Immature natural killer cell (primary cell): ENCODE data around the gene ABCC3. TPM values are rescaled to one million over a fixed set of nuclear protein-coding genes. Genes with fewer than 3 reads are reported as not detected.
A peak's percentile ranks its signal among the peaks of the same experiment; 100 is the strongest.
"Not testable (repeated sequence)": the region's sequence is repeated elsewhere in the genome, so short reads cannot be mapped to it uniquely, and the experiment has no call there.

Source experiments
- DNase-seq, 3 donors: peaks; one replicate each; pipeline ENCODE4 v3.0.0; 2022; ENCODE audit warnings: mixed read lengths in 1 of 3
- H3K27ac Mint-ChIP-seq, 6 donors: one replicate each; pipeline ENCODE4 v1.8.0; 2020; ENCODE audit warnings: mixed read lengths in 6 of 6, mild to moderate bottlenecking in 5 of 6, inconsistent platforms in 4 of 6, moderate library complexity in 3 of 6
- H3K27me3 Mint-ChIP-seq, 3 donors: one replicate each; pipeline ENCODE4 v1.8.0; 2020 to 2021; ENCODE audit warnings: low read depth in 3 of 3, mild to moderate bottlenecking in 3 of 3, mixed read lengths in 3 of 3, moderate library complexity in 3 of 3, inconsistent platforms in 1 of 3
- H3K36me3 Mint-ChIP-seq, 3 donors: one replicate each; pipeline ENCODE4 v1.8.0; 2020; ENCODE audit warnings: mixed read lengths in 3 of 3, inconsistent platforms in 2 of 3, mild to moderate bottlenecking in 2 of 3
- H3K4me1 Mint-ChIP-seq, 2 donors: one replicate each; pipeline ENCODE4 v1.8.0; 2020; ENCODE audit warnings: inconsistent platforms in 2 of 2, mild to moderate bottlenecking in 2 of 2, mixed read lengths in 2 of 2, moderate library complexity in 1 of 2
- H3K4me3 Mint-ChIP-seq, 5 donors: one replicate each; pipeline ENCODE4 v1.8.0; 2020; ENCODE audit warnings: mild to moderate bottlenecking in 5 of 5, mixed read lengths in 5 of 5, inconsistent platforms in 3 of 5, moderate library complexity in 3 of 5
- H3K9me3 Mint-ChIP-seq, 6 donors: one replicate each; pipeline ENCODE4 v1.8.0; 2020; ENCODE audit warnings: mild to moderate bottlenecking in 6 of 6, mixed read lengths in 6 of 6, inconsistent platforms in 4 of 6, moderate library complexity in 3 of 6
- polyA plus RNA-seq, 3 donors: library from polyadenylated mRNA; unstranded; fragments of 300-500 nt; fragmentation: Illumina TruSeq; gene quantifications; one replicate each; pipeline ENCODE4 v1.2.3, GENCODE V29; 2021

The ABCC3 gene
- polyA plus RNA-seq, 3 donors from 2014 or later, result 0.52 to 1.2 TPM; not detected in 1

DNA sequence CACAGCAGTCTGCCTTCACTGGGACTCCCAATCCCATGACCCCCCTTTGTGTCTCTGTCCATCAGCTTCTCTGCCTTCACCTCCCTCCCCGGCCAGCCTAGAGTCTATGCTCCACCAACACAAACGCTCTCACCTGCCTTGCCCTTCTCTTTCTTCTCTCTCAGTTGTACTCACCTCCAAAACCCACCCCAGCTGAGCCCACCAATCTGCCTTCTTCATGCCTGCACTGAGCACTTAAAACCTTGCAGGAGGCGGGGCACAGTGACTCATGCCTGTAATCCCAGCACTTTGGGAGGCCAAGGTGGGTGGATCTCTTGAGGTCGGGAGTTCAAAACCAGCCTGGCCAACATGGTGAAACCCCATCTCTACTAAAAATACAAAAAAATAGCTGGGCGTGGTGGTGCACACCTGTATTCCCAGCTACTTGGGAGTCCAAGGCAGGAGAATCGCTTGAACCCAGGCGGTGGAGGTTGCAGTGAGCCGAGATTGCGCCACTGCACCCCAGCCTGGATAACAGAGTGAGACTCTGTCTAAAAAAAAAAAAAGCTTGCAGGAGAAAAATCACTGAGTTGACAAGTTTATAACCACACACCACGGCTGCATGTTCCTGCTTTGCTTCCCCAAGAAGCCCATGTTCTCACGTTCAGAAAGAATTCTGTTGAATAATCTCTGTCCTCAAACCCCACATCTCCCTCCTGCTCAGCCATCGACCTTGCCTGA lies 46.0 kb downstream of the ABCC3 start:
- not testable (repeated sequence) for H3K4me1 Mint-ChIP-seq, DNase-seq, H3K36me3 Mint-ChIP-seq, H3K27ac Mint-ChIP-seq, H3K4me3 Mint-ChIP-seq, H3K9me3 Mint-ChIP-seq
- peaks cover 0 to 11% (median 2%) of the 10 kb centered on the region in 3 donors for H3K27me3 Mint-ChIP-seq

DNA sequence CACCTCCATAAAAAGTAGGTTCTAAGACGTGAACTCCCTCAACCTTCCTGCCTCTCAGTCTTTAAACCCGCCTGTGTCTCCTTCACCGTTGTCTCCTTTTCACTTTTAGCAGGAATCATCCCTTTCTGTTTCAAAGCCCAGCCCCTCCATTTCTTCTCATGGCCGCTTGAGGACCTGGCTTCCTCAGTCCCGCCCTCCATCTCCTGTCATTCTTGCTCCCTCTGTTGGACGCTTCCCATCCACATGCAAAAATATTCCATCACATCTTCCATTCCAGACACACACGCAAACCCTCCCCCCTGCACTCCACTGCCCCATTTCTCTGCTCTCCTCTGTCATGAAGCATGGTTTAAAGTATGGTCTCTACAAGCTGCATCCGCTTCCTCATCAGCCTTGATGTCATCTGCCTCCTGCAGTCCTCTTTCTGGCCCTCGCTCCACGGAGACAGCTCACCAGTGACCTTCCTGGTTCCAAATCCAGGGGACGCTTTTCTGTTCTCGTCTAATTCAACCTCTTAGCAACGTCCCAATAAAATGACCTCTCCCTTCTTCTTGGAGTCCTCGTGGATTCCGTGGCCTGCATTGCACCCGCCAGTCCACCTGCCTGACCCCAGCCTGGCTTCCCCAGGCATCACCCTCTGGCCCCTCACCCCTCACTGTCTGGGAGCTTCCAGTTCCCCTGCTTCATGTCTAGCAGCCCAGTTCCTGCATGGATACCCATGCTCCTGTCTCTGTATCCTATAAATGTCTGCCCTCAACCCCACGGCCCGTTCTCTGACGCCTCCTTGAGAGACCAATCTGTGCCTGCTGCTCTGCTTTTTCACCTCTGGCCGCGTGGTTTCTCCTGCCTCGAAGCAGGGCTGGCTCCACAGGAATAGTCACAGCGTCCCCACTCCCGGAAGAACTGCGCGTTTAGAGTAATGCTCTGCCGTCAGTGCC lies 46.9 kb downstream of the ABCC3 start:
- peak overlapping the region in 1 of 6 donors; percentile 35 for H3K27ac Mint-ChIP-seq
- DNase-seq, result no peak
- peaks cover 1 to 7% of the 10 kb centered on the region in 2 donors for H3K4me1 Mint-ChIP-seq
- peaks cover 0 to 3% (median 0%) of the 10 kb centered on the region in 6 donors for H3K9me3 Mint-ChIP-seq
- H3K36me3 Mint-ChIP-seq, result no peaks in the 10 kb centered on the region
- peaks cover 0 to 13% (median 2%) of the 10 kb centered on the region in 3 donors for H3K27me3 Mint-ChIP-seq
- H3K4me3 Mint-ChIP-seq, result peak overlapping the region in 1 of 5 donors; percentile 43

DNA sequence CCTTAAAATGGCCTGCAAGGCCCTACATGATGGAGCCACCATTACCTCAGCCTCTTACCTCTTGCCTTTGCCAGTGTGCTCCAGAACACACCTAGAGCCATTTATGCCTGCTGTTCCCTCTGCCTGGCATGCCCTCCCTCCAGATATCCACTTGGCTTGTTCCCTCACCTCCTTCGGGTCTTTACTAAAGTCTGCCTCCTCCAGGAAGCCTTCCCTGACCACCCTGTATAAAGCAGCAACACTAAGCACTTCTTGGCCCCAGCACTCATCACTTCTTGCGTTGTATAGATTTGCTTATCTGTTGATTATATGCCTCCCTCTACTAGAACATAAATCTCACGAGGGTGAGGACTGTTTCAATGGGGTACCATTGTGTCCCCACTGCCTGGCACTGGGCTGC lies 47.8 kb downstream of the ABCC3 start:
- no peak for DNase-seq
- Mint-ChIP-seq H3K4me3 (no peak overlapping the region), H3K4me1 (peaks cover 1 to 7% of the 10 kb centered on the region in 2 donors), H3K27ac (peak overlapping the region in 1 of 6 donors; percentile 62), H3K36me3 (no peaks in the 10 kb centered on the region), H3K9me3 (peaks cover 0 to 3% (median 0%) of the 10 kb centered on the region in 6 donors), H3K27me3 (peaks cover 0 to 13% (median 2%) of the 10 kb centered on the region in 3 donors)

DNA sequence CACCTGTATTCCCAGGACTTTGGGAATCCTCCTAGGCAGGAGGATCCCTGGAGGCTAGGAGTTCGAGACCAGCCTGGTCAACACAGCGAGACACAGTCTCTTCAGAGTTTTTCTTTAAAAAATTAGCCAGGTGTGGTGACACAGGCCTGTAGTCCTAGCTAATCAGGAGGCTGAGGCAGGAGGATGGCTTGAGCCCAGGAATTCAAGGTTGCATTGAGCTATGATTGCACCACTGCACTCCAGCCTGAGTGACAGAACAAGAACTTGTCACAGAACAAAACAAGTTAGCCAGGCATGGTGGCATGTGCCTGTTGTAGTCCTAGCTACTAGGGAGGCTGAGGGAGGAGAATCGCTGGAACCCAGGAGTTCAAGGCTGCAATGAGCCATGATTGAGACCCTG lies 48.3 kb downstream of the ABCC3 start:
- no peaks in the 10 kb centered on the region for H3K36me3 Mint-ChIP-seq
- H3K27me3 Mint-ChIP-seq, result peaks cover 0 to 13% (median 0%) of the 10 kb centered on the region in 3 donors
- peaks cover 1 to 7% of the 10 kb centered on the region in 2 donors for H3K4me1 Mint-ChIP-seq
- H3K27ac Mint-ChIP-seq, result no peak overlapping the region
- no peak overlapping the region for H3K4me3 Mint-ChIP-seq
- DNase-seq, result no peak
- peaks cover 0 to 3% (median 0%) of the 10 kb centered on the region in 6 donors for H3K9me3 Mint-ChIP-seq

GRCh38 chr17:50683434-50684287 lies 49.0 kb downstream of the ABCC3 start:
- Mint-ChIP-seq H3K4me1 (peaks cover 1 to 7% of the 10 kb centered on the region in 2 donors), H3K36me3 (no peaks in the 10 kb centered on the region), H3K27me3 (peaks cover 0 to 13% (median 0%) of the 10 kb centered on the region in 3 donors), H3K9me3 (peaks cover 0 to 3% (median 0%) of the 10 kb centered on the region in 6 donors), H3K27ac (no peak overlapping the region), H3K4me3 (no peak overlapping the region)
- no peak for DNase-seq

DNA sequence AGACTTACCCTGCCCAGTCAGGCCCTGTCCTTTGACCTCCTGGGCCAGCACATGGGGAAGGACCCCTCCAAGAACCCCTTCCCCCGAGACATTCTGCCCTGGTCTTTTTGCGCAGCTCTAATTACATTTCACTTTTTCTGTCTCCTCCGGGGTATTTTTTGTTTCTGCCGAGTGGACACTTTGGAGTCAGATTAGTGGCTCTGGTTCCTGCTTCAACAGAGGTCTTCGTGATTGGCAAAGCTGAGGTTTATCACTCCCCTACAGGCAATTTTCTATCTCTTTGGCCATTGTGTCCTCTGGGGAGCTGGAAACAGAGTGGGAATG lies 49.6 kb downstream of the ABCC3 start:
- H3K9me3 Mint-ChIP-seq, result peaks cover 0 to 3% (median 0%) of the 10 kb centered on the region in 6 donors
- peaks cover 0 to 13% (median 0%) of the 10 kb centered on the region in 3 donors for H3K27me3 Mint-ChIP-seq
- DNase-seq, result no peak
- H3K4me1 Mint-ChIP-seq, result peaks cover 1 to 7% of the 10 kb centered on the region in 2 donors
- no peaks in the 10 kb centered on the region for H3K36me3 Mint-ChIP-seq
- no peak overlapping the region for H3K27ac Mint-ChIP-seq
- H3K4me3 Mint-ChIP-seq, result no peak overlapping the region

- Mint-ChIP-seq H3K36me3 (no peaks in the 10 kb centered on the region), H3K27ac (no peak overlapping the region), H3K9me3 (peaks cover 0 to 3% (median 0%) of the 10 kb centered on the region in 6 donors), H3K4me3 (no peak overlapping the region), H3K4me1 (peaks cover 1 to 7% of the 10 kb centered on the region in 2 donors), H3K27me3 (peaks cover 0 to 14% (median 0%) of the 10 kb centered on the region in 3 donors)
- DNase-seq, result no peak
These were observed 50.1 kb downstream of the ABCC3 start for GRCh38 chr17:50684612-50685333.

- Mint-ChIP-seq H3K27ac (no peak overlapping the region), H3K36me3 (no peaks in the 10 kb centered on the region), H3K27me3 (peaks cover 0 to 15% (median 0%) of the 10 kb centered on the region in 3 donors)
These were observed 50.6 kb downstream of the ABCC3 start for GRCh38 chr17:50685334-50685665.

DNA sequence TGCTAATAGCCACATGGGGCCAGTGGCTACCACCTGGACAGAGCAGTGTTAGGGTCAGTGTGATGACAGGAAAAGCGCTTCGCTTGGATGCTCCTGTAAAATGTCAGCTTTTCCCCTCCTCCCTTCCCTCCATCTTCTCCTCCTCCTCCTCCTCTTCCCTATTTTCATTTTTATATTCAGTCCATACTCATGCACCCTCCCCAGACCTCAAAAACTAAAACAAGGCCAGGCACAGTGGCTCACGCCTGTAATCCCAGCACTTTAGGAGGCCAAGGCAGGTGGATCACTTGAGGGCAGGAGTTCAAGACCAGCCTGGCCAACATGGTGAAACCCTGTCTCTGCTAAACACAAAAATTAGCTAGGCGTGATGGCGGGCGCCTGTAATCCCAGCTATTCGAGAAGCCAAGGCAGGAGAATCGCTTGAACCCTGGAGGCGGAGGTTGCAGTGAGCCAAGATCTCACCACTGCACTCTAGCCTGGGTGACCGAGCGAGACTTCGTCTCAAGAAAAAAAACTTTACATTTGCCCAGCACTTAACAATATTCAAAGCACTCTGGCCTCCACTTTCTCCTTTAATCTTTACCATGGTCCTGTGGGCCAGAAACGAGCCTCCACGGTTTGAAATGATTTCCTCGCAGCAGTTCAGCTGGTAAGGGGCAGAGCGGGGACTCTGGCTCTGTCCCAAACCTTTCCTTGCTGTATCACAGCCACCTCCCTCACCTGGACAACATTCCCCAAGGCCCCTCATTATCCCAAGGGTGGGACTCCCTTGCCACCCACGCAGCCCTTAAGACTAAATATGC lies 51.2 kb downstream of the ABCC3 start:
- no peak overlapping the region for H3K27ac Mint-ChIP-seq
- H3K27me3 Mint-ChIP-seq, result peaks cover 0 to 15% (median 0%) of the 10 kb centered on the region in 3 donors

More at GRCh38 chr17:50685334-50685665, 50.6 kb downstream of the ABCC3 start:
- no peak overlapping the region for H3K4me3 Mint-ChIP-seq
- peaks cover 0 to 3% (median 0%) of the 10 kb centered on the region in 6 donors for H3K9me3 Mint-ChIP-seq
- no peak for DNase-seq
- H3K4me1 Mint-ChIP-seq, result peaks cover 1 to 7% of the 10 kb centered on the region in 2 donors

GRCh38 chr17:50686494-50687199 lies 52.0 kb downstream of the ABCC3 start:
- Mint-ChIP-seq H3K27me3 (peaks cover 0 to 11% (median 0%) of the 10 kb centered on the region in 3 donors), H3K27ac (no peak overlapping the region)

More for the DNA sequence above, 51.2 kb downstream of the ABCC3 start:
- Mint-ChIP-seq H3K4me1 (peaks cover 1 to 7% of the 10 kb centered on the region in 2 donors), H3K36me3 (no peaks in the 10 kb centered on the region), H3K9me3 (peaks cover 0 to 3% (median 0%) of the 10 kb centered on the region in 6 donors), H3K4me3 (no peak overlapping the region)
- DNase-seq, result no peak

DNA sequence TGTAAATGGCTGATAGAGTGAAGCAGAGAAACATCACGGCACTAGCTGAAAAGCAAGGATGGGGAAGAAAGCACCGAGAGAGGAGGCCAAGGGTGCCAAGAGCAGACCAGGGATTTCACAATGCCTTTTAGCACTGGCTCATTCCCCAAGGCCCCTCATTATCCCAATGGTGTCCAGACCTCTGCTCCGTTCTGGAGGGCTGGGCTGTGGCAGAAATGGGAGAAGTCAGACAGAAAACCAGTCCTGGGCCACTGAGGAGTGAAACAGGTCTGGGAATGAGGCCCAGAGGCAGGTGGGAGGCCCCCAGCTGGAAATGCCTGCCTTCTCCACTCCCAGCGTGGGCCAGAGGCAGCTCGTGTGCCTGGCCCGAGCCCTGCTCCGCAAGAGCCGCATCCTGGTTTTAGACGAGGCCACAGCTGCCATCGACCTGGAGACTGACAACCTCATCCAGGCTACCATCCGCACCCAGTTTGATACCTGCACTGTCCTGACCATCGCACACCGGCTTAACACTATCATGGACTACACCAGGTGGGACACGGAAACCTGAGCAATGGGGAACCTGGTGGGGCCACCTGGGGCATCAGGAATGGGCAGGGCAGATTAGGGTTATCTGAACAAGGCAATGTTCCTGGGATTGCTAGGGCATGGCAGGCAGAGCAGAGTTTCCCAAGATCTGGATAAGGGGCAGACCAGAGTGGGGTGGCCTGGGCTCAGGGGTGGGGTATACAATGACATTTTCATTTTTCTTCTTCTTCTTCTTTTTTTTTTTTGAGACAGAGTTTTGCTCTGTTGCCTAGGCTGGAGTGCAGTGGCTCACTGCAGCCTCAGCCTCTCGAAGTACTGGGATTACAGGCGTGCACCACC lies 52.8 kb downstream of the ABCC3 start:
- no peak for DNase-seq
- Mint-ChIP-seq H3K4me1 (no peaks in the 10 kb centered on the region), H3K36me3 (peaks cover 0 to 2% (median 1%) of the 10 kb centered on the region in 3 donors), H3K27ac (no peak overlapping the region), H3K9me3 (no peaks in the 10 kb centered on the region), H3K27me3 (peaks cover 0 to 8% (median 0%) of the 10 kb centered on the region in 3 donors), H3K4me3 (no peak overlapping the region)

More at GRCh38 chr17:50686494-50687199, 52.0 kb downstream of the ABCC3 start:
- Mint-ChIP-seq H3K9me3 (no peaks in the 10 kb centered on the region), H3K36me3 (no peaks in the 10 kb centered on the region), H3K4me1 (peaks cover 0 to under 1% of the 10 kb centered on the region in 2 donors), H3K4me3 (no peak overlapping the region)
- DNase-seq, result no peak
